GM21619 (cell line): ENCODE data around the gene HSPB1.
"Not testable (repeated sequence)": the region's sequence is repeated elsewhere in the genome, so short reads cannot be mapped to it uniquely, and the experiment has no call there.

ENCODE experiments used
- ATAC-seq: cut with Tn5 transposase; IDR thresholded peaks from one replicate; pipeline ENCODE4 v1.9.1; 2021; ENCODE audit not compliant: unreplicated experiment

HSPB1 gene

DNA sequence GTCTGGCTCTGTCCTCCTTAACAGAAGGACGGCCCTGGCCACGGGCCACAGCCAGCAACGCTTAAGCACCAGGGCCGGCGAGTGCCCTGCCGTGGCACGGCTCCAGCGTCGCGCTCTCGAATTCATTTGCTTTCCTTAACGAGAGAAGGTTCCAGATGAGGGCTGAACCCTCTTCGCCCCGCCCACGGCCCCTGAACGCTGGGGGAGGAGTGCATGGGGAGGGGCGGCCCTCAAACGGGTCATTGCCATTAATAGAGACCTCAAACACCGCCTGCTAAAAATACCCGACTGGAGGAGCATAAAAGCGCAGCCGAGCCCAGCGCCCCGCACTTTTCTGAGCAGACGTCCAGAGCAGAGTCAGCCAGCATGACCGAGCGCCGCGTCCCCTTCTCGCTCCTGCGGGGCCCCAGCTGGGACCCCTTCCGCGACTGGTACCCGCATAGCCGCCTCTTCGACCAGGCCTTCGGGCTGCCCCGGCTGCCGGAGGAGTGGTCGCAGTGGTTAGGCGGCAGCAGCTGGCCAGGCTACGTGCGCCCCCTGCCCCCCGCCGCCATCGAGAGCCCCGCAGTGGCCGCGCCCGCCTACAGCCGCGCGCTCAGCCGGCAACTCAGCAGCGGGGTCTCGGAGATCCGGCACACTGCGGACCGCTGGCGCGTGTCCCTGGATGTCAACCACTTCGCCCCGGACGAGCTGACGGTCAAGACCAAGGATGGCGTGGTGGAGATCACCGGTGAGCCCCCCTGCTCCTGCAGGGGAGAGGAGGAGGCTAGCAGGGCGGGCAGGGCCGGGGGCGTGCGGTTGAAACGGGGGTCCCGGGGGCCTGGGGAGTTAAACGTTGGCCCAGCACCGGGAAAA, at the start of gene HSPB1:
Gene HSPB1, plus strand, starts transcription at position 327 of the 855 bp plus-strand sequence. Its CDS starts 40 bp downstream, at position 367.
- peak; percentile 45 for ATAC-seq

DNA sequence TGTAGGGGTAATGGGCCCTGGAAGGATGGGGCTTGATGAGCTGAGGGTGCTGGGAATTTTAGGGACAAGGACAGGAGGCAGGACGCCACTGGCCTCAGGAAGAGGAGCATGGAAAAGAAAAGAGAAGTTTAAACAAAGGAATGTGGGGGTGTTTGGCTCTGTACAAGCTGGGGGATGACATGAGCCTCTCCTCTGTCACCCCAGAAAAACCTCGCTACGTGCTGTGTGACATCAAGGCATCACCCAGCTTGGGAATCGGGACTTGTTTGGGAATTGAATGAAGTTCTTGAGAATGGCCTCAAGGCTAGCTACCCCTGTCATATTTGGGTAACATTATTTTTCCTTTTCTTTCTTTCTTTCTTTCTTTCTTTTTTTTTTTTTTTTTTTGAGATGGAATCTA, 47.7 kb upstream of the HSPB1 start:
- ATAC-seq, result no peak

DNA sequence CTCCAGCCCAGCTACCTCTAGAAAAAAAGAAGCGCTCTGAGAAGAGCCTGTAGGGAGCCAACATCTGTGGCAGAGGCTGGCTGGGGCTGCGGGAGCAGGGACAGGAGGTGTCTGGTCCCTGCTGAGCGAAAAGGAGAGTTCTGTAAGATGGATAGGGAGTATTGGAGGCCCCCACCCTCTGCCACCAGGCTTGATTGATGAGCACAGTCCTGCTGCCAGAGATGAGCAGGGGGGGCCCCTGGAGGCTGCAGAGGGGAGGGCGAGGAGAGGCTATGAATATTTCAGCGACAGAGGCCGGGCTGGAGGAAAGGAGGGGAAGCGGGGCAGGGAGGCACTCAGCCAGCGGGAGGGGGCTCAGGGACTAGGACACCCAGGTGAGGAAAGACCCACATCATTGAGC, 44.5 kb upstream of the HSPB1 start:
- no peak for ATAC-seq

DNA sequence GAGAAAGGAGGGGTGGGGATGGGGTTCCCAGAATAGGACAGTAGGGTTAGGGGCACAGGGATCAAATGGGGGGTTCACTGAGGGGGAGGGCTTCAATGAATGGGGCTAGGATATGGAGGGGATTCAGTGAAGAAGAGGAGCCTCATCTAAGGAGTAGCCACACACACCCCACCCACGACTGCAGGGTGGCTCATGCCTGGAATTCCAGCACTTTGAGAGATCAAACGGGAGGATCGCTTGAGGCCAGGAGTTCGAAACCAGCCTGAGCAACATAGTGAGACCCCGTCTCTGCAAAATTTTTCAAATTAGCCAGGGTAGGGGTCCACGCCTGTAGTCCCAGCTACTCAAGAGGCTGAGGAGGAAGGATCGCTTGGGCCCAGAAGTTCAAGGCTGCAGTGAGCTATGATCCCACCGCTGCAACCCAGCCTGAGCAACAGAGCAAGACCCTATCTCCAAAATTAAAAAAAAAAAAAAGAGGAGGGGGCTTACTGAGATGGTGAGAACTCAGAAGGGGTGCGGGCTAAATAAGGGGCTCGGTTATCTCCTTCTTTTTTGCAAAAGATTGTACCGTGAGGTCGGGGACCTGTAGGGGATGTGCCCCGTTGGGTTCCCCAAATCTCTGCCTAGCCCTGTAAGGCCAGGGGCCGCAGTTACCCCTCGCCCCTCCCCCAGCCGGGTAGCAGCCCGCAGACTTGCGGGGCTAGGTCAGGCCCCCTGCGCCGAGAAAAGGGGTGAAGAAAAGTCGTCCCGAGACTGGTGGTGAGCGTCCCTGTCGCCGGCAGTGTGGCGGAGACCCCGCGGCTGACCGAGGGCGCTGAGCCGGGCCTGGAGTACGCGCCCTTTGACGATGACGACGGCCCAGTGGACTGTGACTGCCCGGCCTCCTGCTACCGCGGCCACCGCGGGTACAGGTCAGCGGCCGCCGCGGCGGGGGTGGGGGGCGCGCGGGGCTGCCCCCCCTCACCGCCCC, 43.1 kb upstream of the HSPB1 start:
- ATAC-seq, result no peak

- ATAC-seq, result no peak
Measured at GRCh38 chr7:76260171-76260703, 42.2 kb upstream of the HSPB1 start.

GRCh38 chr7:76261329-76261728, 41.1 kb upstream of the HSPB1 start:
- no peak for ATAC-seq

DNA sequence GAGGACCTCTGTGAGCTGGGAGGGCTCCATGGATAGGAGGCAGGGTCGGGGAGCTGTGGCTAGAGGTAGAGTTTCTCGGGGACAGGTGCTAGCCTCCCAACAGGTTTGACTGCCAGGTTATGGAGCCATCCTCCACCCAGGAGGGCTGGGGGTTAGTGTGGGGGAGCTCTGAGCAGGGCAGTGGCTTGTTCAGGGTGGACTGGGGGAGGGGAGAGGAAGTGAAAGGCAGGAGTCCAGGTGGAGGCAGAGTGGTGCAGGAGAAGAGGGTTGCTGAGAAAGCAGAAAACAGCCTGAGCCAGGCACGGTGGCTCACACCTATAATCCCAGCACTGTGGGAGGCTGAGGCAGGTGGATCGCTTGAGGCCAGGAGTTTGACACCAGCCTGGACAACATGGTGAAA, 40.5 kb upstream of the HSPB1 start:
- no peak for ATAC-seq

- no peak for ATAC-seq
Measured at GRCh38 chr7:76262683-76263402, 39.6 kb upstream of the HSPB1 start.

GRCh38 chr7:76265299-76265698, 37.2 kb upstream of the HSPB1 start:
- no peak for ATAC-seq

GRCh38 chr7:76267107-76267893, 35.2 kb upstream of the HSPB1 start:
- ATAC-seq, result no peak

- no peak for ATAC-seq
Measured at GRCh38 chr7:76267894-76268183, 34.6 kb upstream of the HSPB1 start.

DNA sequence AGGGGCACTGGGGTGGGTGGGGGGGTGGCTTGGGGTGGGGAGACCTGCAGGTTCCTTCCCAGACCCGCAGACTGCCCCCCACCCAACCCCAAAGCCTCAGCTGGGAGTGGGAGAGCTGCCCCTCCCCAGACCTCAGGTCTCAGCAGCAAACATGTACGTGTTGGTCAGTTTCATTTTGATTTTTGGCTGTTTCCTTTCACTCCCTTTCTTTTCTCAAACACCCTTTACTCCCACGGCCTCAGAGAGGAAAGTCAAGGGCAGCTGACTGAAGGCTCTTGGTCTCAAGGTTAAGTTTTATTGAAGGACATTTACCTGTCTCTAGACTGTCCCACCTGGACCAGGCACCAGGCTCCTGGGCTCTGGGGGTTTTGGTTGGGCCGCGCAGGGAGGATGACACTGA, 34.1 kb upstream of the HSPB1 start:
- ATAC-seq, result no peak

- no peak for ATAC-seq
Measured at GRCh38 chr7:76269895-76270294, 32.6 kb upstream of the HSPB1 start.

DNA sequence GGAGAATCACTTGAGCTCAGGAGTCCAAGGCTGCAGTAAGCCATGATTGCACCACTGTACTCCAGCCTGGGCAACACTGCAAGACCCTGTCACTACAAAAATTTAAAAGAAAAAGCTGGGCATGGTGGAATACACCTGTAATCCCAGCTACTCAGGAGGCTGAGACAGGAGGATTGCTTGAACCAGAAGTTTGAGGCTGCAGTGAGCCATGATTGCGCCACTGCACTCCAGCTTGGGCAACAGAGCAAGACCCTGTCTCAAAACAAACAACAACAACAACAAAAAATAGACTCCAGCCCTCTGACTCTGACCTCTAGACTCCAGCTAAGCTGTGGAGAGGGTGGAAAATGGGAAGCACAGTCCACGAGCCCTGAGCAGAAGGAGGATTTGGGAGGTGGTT, 31.1 kb upstream of the HSPB1 start:
- not testable (repeated sequence) for ATAC-seq

GRCh38 chr7:76272142-76272541, 30.3 kb upstream of the HSPB1 start:
- ATAC-seq, result no peak

GRCh38 chr7:76272851-76273497, 29.5 kb upstream of the HSPB1 start:
- ATAC-seq, result peak; percentile 59

DNA sequence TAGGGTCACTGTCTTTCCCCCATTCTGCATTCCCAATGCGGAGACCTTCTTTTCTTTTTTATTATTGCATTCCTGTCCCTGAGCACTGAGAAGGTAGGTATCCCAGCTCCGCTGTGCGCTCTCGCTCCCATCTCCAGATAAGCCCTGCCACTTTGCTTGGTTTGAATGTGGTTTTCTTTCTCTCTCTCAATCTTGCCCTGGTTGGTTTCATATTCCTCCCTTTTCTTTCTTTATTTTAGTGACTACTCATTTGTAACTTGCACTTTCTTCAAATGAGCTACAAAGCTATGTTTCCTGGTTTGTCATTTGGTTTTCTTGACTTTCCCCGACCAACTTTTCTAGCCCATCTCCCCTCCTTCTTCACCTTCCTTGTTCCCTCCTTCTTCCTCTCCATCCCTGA, 29.0 kb upstream of the HSPB1 start:
- no peak for ATAC-seq

GRCh38 chr7:76278540-76278939, 23.9 kb upstream of the HSPB1 start:
- no peak for ATAC-seq

- no peak for ATAC-seq
Measured at GRCh38 chr7:76280408-76280807, 22.1 kb upstream of the HSPB1 start.
